PC-9 (cell line): ENCODE results near the gene SOX21. TPM values are rescaled to one million over a fixed set of nuclear protein-coding genes. Genes with fewer than 3 reads are reported as not detected.

Experiments
- BruUV-seq: library from RNA; stranded (reverse); fragments of 400-500 nt; replicated peaks from 2 replicates; lab custom pipeline; 2021; lab: Mats Ljungman, UMichigan
- CTCF ChIA-PET: fragments of 300-600 bp; sonication (Branson Sonifier 250); formaldehyde crosslinking; loops from one replicate; lab custom pipeline; 2022; ENCODE audit warnings: antibody characterized with exemption; lab: Charles Lee
- POLR2A ChIA-PET: fragments of 300-600 bp; sonication (Branson Sonifier 250); formaldehyde crosslinking; loops from one replicate; lab custom pipeline; 2022; ENCODE audit warnings: antibody characterized with exemption; ENCODE audit not compliant: unreplicated experiment; lab: Charles Lee
- DNase-seq, 2 experiments: peaks; one replicate each; pipeline versions ENCODE4 v3.0.0 to v3.0.0-alpha.2; 2015 to 2022; ENCODE audit warnings: mixed read lengths in 1 of 2
- H2AFZ ChIP-seq: fragments of 200-600 bp; sonication (generic); 2 replicates; pipeline ENCODE4 v1.8.1; 2017; ENCODE audit warnings: antibody characterized with exemption
- H3F3A ChIP-seq: fragments of 200-600 bp; sonication (generic); 2 replicates; pipeline ENCODE4 v1.8.1; 2017; ENCODE audit warnings: antibody characterized with exemption, mild to moderate bottlenecking, low read depth; ENCODE audit not compliant: insufficient read depth
- H3K27ac ChIP-seq: fragments of 200-600 bp; sonication (generic); 2 replicates; pipeline ENCODE4 v1.6.1; 2016; ENCODE audit warnings: mixed run types
- H3K27me3 ChIP-seq: fragments of 200-600 bp; sonication (generic); 2 replicates; pipeline ENCODE4 v1.6.1; 2016; ENCODE audit warnings: low read depth, mixed run types; ENCODE audit not compliant: insufficient read depth
- H3K36me3 ChIP-seq: fragments of 200-600 bp; sonication (generic); 2 replicates; pipeline ENCODE4 v1.6.1; 2016; ENCODE audit warnings: low read depth, mixed run types
- H3K4me1 ChIP-seq: fragments of 200-600 bp; sonication (generic); replicated peaks from 2 replicates; pipeline ENCODE4 v1.6.1; 2016; ENCODE audit warnings: mixed run types; ENCODE audit not compliant: insufficient read depth
- H3K4me2 ChIP-seq: fragments of 200-600 bp; sonication (generic); 2 replicates; pipeline ENCODE4 v1.6.1; 2017; ENCODE audit warnings: mixed run types
- H3K4me3 ChIP-seq: fragments of 200-600 bp; sonication (generic); 2 replicates; pipeline ENCODE4 v1.6.1; 2016; ENCODE audit warnings: mixed run types
- H3K79me2 ChIP-seq: fragments of 200-600 bp; sonication (generic); 2 replicates; pipeline ENCODE4 v1.6.1; 2017; ENCODE audit warnings: low read depth, mixed run types
- H3K9me2 ChIP-seq: fragments of 200-600 bp; sonication (generic); 2 replicates; pipeline ENCODE4 v1.8.1; 2017; ENCODE audit warnings: mild to moderate bottlenecking; ENCODE audit not compliant: insufficient read depth
- H3K9me3 ChIP-seq: fragments of 200-600 bp; sonication (generic); 2 replicates; pipeline ENCODE4 v1.8.1; 2016; ENCODE audit warnings: low read depth; ENCODE audit not compliant: insufficient read depth
- H4K20me1 ChIP-seq: fragments of 200-600 bp; sonication (generic); 2 replicates; pipeline ENCODE4 v1.8.1; 2017; ENCODE audit not compliant: insufficient read depth
- EZH2 ChIP-seq: fragments of 200-600 bp; sonication (generic); IDR thresholded peaks from 2 replicates; pipeline ENCODE4 v1.8.0; 2017; ENCODE audit warnings: antibody characterized with exemption, low read depth
- intact Hi-C: fragments of 100-400 bp; cut with micrococcal nuclease; formaldehyde crosslinking; loops from one replicate; pipeline ENCODE4 v1.10.0; 2022; ENCODE audit not compliant: unreplicated experiment
- total RNA-seq: library from RNA; stranded (reverse); gene quantifications from 2 replicates; pipeline ENCODE4 v1.2.3, GENCODE V29; 2021
- TF ChIP-seq, protein P1 (sequence below): fragments of 200-600 bp; sonication (generic); conservative IDR thresholded peaks from 2 replicates; pipeline ENCODE4 v1.6.1; 2017; ENCODE audit warnings: mixed run types, antibody characterized with exemption, mild to moderate bottlenecking, moderate library complexity

Gene SOX21
- total RNA-seq, 1 experiment from 2014 or later = not detected

- CTCF ChIA-PET = no interaction called here
These were observed 47.5 kb downstream of the SOX21 start for GRCh38 chr13:94664889-94665288.

GRCh38 chr13:94662274-94662945 is 49.9 kb downstream of the SOX21 start:
- intact Hi-C loops = no loop called here
- H3K9me2 ChIP-seq = no peaks in the 10 kb centered on the region
- no peak overlapping the region for H3K4me2 ChIP-seq
- H3K36me3 ChIP-seq = no peaks in the 10 kb centered on the region
- no peaks in the 10 kb centered on the region for H3F3A ChIP-seq
- no peak for DNase-seq
- no peaks in the 10 kb centered on the region for H3K9me3 ChIP-seq
- peaks cover 63% of the 10 kb centered on the region for H3K27me3 ChIP-seq
- no peak overlapping the region for H3K27ac ChIP-seq
- H2AFZ ChIP-seq = no peak overlapping the region
- no peaks in the 10 kb centered on the region for H3K79me2 ChIP-seq
- no TSS peak for BruUV-seq
- no peak for TF ChIP-seq EZH2
- TF ChIP-seq, protein P1, sequence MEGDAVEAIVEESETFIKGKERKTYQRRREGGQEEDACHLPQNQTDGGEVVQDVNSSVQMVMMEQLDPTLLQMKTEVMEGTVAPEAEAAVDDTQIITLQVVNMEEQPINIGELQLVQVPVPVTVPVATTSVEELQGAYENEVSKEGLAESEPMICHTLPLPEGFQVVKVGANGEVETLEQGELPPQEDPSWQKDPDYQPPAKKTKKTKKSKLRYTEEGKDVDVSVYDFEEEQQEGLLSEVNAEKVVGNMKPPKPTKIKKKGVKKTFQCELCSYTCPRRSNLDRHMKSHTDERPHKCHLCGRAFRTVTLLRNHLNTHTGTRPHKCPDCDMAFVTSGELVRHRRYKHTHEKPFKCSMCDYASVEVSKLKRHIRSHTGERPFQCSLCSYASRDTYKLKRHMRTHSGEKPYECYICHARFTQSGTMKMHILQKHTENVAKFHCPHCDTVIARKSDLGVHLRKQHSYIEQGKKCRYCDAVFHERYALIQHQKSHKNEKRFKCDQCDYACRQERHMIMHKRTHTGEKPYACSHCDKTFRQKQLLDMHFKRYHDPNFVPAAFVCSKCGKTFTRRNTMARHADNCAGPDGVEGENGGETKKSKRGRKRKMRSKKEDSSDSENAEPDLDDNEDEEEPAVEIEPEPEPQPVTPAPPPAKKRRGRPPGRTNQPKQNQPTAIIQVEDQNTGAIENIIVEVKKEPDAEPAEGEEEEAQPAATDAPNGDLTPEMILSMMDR = no peak
- H3K4me3 ChIP-seq = no peak overlapping the region
- ChIA-PET CTCF (no interaction called here), POLR2A (no interaction called here)
- H4K20me1 ChIP-seq = no peaks in the 10 kb centered on the region
- no peaks in the 10 kb centered on the region for H3K4me1 ChIP-seq

More at GRCh38 chr13:94664889-94665288, 47.5 kb downstream of the SOX21 start:
- Histone ChIP-seq H2AFZ (no peak overlapping the region), H3K27me3 (peaks cover 78% of the 10 kb centered on the region), H3F3A (no peaks in the 10 kb centered on the region), H3K27ac (no peak overlapping the region), H3K9me3 (no peaks in the 10 kb centered on the region), H3K9me2 (no peaks in the 10 kb centered on the region), H3K36me3 (no peaks in the 10 kb centered on the region), H3K4me3 (no peak overlapping the region), H3K4me1 (no peaks in the 10 kb centered on the region), H3K79me2 (no peaks in the 10 kb centered on the region), H4K20me1 (no peaks in the 10 kb centered on the region), H3K4me2 (no peak overlapping the region)
- intact Hi-C loops = no loop called here
- DNase-seq = no peak
- POLR2A ChIA-PET = no interaction called here
- BruUV-seq = no TSS peak
- no peak for TF ChIP-seq EZH2
- TF ChIP-seq, protein P1 = no peak

GRCh38 chr13:94661406-94661805 is 50.9 kb downstream of the SOX21 start:
- no peak overlapping the region for H2AFZ ChIP-seq
- H3K27me3 ChIP-seq = peaks cover 53% of the 10 kb centered on the region
- H4K20me1 ChIP-seq = no peaks in the 10 kb centered on the region
- no peaks in the 10 kb centered on the region for H3K36me3 ChIP-seq
- no peaks in the 10 kb centered on the region for H3K4me1 ChIP-seq
- intact Hi-C loops = no loop called here
- TF ChIP-seq, protein P1 = no peak
- no peak for TF ChIP-seq EZH2
- no peak overlapping the region for H3K4me2 ChIP-seq
- no peaks in the 10 kb centered on the region for H3F3A ChIP-seq
- ChIA-PET CTCF (interaction anchor here (0.7 kb wide), 1 partner anchor 1273 kb away, joined by 3 read pairs; no protein-coding TSS in a partner anchor), POLR2A (no interaction called here)
- DNase-seq = no peak
- no peaks in the 10 kb centered on the region for H3K79me2 ChIP-seq
- H3K9me2 ChIP-seq = no peaks in the 10 kb centered on the region
- H3K4me3 ChIP-seq = no peak overlapping the region
- no TSS peak for BruUV-seq
- no peak overlapping the region for H3K27ac ChIP-seq
- H3K9me3 ChIP-seq = no peaks in the 10 kb centered on the region
